Lower leg skin (tissue), 3 donors: ENCODE measurements around the gene CFAP43.

Experiments used
- POLR2A ChIP-seq, 2 donors: fragments of 450-650 bp; IDR thresholded peaks; one replicate each; pipeline ENCODE4 v1.6.1; 2016 to 2017; ENCODE audit warnings: antibody characterized with exemption in 2 of 2, mild to moderate bottlenecking in 1 of 2, moderate library complexity in 1 of 2
- TF ChIP-seq, protein P1 (sequence below), 3 donors: fragments of 450-650 bp; IDR thresholded peaks; one replicate each; pipeline ENCODE4 v1.5.1; 2016; ENCODE audit warnings: antibody characterized with exemption in 3 of 3, mild to moderate bottlenecking in 3 of 3, moderate library complexity in 2 of 3

DNA sequence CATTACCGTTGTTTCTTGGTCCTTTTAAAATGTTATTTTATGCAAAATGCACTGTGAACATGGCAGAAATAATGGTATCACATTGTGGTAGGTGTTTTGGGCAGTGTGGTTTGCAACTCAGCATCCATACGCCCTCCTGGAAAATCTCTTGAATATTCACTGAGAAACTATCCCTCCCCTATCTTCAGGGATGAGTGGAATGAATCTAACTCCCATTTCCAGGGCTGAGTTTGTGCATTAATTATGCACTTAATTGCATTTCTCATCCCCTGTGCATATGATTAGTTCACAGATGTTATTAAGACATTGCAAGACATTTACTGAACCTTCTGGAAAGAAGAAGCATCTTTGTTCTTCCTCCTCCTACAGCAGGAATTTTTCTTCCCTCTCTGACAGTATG lies 36.5 kb downstream of the CFAP43 start:
- TF ChIP-seq, protein P1, sequence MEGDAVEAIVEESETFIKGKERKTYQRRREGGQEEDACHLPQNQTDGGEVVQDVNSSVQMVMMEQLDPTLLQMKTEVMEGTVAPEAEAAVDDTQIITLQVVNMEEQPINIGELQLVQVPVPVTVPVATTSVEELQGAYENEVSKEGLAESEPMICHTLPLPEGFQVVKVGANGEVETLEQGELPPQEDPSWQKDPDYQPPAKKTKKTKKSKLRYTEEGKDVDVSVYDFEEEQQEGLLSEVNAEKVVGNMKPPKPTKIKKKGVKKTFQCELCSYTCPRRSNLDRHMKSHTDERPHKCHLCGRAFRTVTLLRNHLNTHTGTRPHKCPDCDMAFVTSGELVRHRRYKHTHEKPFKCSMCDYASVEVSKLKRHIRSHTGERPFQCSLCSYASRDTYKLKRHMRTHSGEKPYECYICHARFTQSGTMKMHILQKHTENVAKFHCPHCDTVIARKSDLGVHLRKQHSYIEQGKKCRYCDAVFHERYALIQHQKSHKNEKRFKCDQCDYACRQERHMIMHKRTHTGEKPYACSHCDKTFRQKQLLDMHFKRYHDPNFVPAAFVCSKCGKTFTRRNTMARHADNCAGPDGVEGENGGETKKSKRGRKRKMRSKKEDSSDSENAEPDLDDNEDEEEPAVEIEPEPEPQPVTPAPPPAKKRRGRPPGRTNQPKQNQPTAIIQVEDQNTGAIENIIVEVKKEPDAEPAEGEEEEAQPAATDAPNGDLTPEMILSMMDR (IDR thresholded peaks at IDR 0.05), result no peak
- no peak for TF ChIP-seq POLR2A (IDR thresholded peaks at IDR 0.05)
